HEK293 (cell line): Measurements from ENCODE around the gene CRYBG1.

ENCODE experiments used
- CTCF ChIA-PET: fragments of 350-600 bp; formaldehyde crosslinking; extraction: SDS; loops from one replicate; lab custom pipeline; 2021; ENCODE audit warnings: antibody characterized with exemption; lab: Yijun Ruan, JAX
- POLR2A ChIA-PET: fragments of 300-600 bp; formaldehyde crosslinking; extraction: SDS; loops from one replicate; lab custom pipeline; 2020; ENCODE audit warnings: antibody characterized with exemption, inconsistent platforms; lab: Yijun Ruan, JAX
- H3K27ac ChIP-seq: fragments of 200-500 bp; sonication (Bioruptor generic); 2 replicates; pipeline ENCODE4 v1.5.1; 2014; ENCODE audit warnings: low read depth, low read length, control low read depth, inconsistent platforms; ENCODE audit errors: extremely low read depth
- H3K36me3 ChIP-seq, 2 experiments: fragments of 200-500 bp in 1 of 2; sonication (Bioruptor generic) in 1 of 2; 1 replicate in 1 of 2; 2 replicates in 1 of 2; pipeline ENCODE4 v1.5.1; 2014 to 2017; ENCODE audit warnings: inconsistent platforms in 2 of 2, low read length in 2 of 2; ENCODE audit not compliant: control insufficient read depth in 2 of 2, insufficient read depth in 1 of 2
- H3K4me1 ChIP-seq: fragments of 200-500 bp; sonication (Bioruptor generic); 2 replicates; pipeline ENCODE4 v1.5.1; 2014; ENCODE audit warnings: mild to moderate bottlenecking, low read length, inconsistent platforms; ENCODE audit not compliant: control insufficient read depth, insufficient read depth
- H3K4me3 ChIP-seq: 2 replicates; pipeline ENCODE4 v1.5.1; 2011; ENCODE audit warnings: low read depth, mild to moderate bottlenecking, control low read depth, low read length, moderate library complexity
- H3K9me3 ChIP-seq: fragments of 200-500 bp; sonication (Bioruptor generic); 2 replicates; pipeline ENCODE4 v1.5.1; 2014; ENCODE audit warnings: low read depth, low read length, inconsistent platforms; ENCODE audit not compliant: control insufficient read depth, insufficient read depth
- BCL11B ChIP-seq: fragments of 450-650 bp; formaldehyde crosslinking; IDR thresholded peaks from 2 replicates; pipeline ENCODE4 v1.5.1; 2016; ENCODE audit warnings: low read depth, missing biosample characterization, missing genetic modification characterization
- FEZF1 ChIP-seq: fragments of 450-650 bp; formaldehyde crosslinking; IDR thresholded peaks from 2 replicates; pipeline ENCODE4 v1.5.1; 2016; ENCODE audit warnings: missing biosample characterization, missing genetic modification characterization
- HOXC10 ChIP-seq: sonication (generic); formaldehyde crosslinking; IDR thresholded peaks from 2 replicates; pipeline ENCODE4 v1.8.1; 2023; ENCODE audit warnings: mild to moderate bottlenecking, missing genetic modification reagents
- KLF8 ChIP-seq: fragments of 450-650 bp; formaldehyde crosslinking; IDR thresholded peaks from 2 replicates; pipeline ENCODE4 v1.5.1; 2016; ENCODE audit warnings: missing biosample characterization, missing genetic modification characterization
- MEIS1 ChIP-seq: sonication (generic); formaldehyde crosslinking; IDR thresholded peaks from 2 replicates; pipeline ENCODE4 v1.8.1; 2022; ENCODE audit warnings: missing genetic modification reagents, mild to moderate bottlenecking, borderline replicate concordance
- OSR2 ChIP-seq: fragments of 450-650 bp; formaldehyde crosslinking; IDR thresholded peaks from 2 replicates; pipeline ENCODE4 v1.5.1; 2016; ENCODE audit warnings: missing biosample characterization, missing genetic modification characterization
- PRDM4 ChIP-seq: fragments of 450-650 bp; formaldehyde crosslinking; IDR thresholded peaks from 2 replicates; pipeline ENCODE4 v1.5.1; 2017; ENCODE audit warnings: missing biosample characterization, missing genetic modification characterization
- SETDB1 ChIP-seq: IDR thresholded peaks from one replicate; pipeline ENCODE4 v1.6.1; 2017; ENCODE audit warnings: mild to moderate bottlenecking, low read length, moderate library complexity, mixed read lengths; ENCODE audit not compliant: insufficient read length
- SP7 ChIP-seq: fragments of 450-650 bp; formaldehyde crosslinking; IDR thresholded peaks from 2 replicates; pipeline ENCODE4 v1.5.1; 2016; ENCODE audit warnings: missing biosample characterization, missing genetic modification characterization
- ZBTB48 ChIP-seq: fragments of 450-650 bp; formaldehyde crosslinking; IDR thresholded peaks from 2 replicates; pipeline ENCODE4 v1.5.1; 2016; ENCODE audit warnings: missing biosample characterization, missing genetic modification characterization
- ZNF140 ChIP-seq: fragments of 450-650 bp; formaldehyde crosslinking; IDR thresholded peaks from 2 replicates; pipeline ENCODE4 v1.5.1; 2016; ENCODE audit warnings: missing biosample characterization, missing genetic modification characterization
- ZNF16 ChIP-seq: fragments of 450-650 bp; formaldehyde crosslinking; IDR thresholded peaks from 2 replicates; pipeline ENCODE4 v1.5.1; 2016; ENCODE audit warnings: low read depth, missing biosample characterization, missing genetic modification characterization
- ZNF280D ChIP-seq: fragments of 450-650 bp; formaldehyde crosslinking; IDR thresholded peaks from 2 replicates; pipeline ENCODE4 v1.5.1; 2016; ENCODE audit warnings: missing biosample characterization, missing genetic modification characterization
- ZNF488 ChIP-seq: fragments of 450-650 bp; formaldehyde crosslinking; IDR thresholded peaks from 2 replicates; pipeline ENCODE4 v1.5.1; 2016; ENCODE audit warnings: missing biosample characterization, missing genetic modification characterization
- ZNF549 ChIP-seq: fragments of 450-650 bp; IDR thresholded peaks from 2 replicates; pipeline ENCODE4 v1.5.1; 2018; ENCODE audit warnings: missing biosample characterization, missing genetic modification characterization, mild to moderate bottlenecking, inconsistent platforms, moderate library complexity
- ZNF621 ChIP-seq: fragments of 450-650 bp; formaldehyde crosslinking; IDR thresholded peaks from 2 replicates; pipeline ENCODE4 v1.5.1; 2017; ENCODE audit warnings: missing biosample characterization, missing genetic modification characterization
- ZNF654 ChIP-seq: fragments of 450-650 bp; formaldehyde crosslinking; IDR thresholded peaks from 2 replicates; pipeline ENCODE4 v1.5.1; 2016; ENCODE audit warnings: low read depth, missing biosample characterization, missing genetic modification characterization
- ZNF776 ChIP-seq: fragments of 450-650 bp; formaldehyde crosslinking; IDR thresholded peaks from 2 replicates; pipeline ENCODE4 v1.5.0; 2017; ENCODE audit warnings: missing biosample characterization, missing genetic modification characterization, borderline replicate concordance
- ZNF777 ChIP-seq: fragments of 450-650 bp; formaldehyde crosslinking; IDR thresholded peaks from 2 replicates; pipeline ENCODE4 v1.5.1; 2017; ENCODE audit warnings: missing biosample characterization, missing genetic modification characterization, borderline replicate concordance

The CRYBG1 gene

GRCh38 chr6:106617302-106617701 lies 256.8 kb downstream of the CRYBG1 start:
- CTCF ChIA-PET: interaction anchor here (0.6 to 1.9 kb wide), 7 partner anchors 9 to 380 kb away, joined by 3 to 5 read pairs (median 3); no protein-coding TSS in a partner anchor
- POLR2A ChIA-PET: no interaction called here
- no peak overlapping the region for H3K27ac ChIP-seq
- no peak overlapping the region for H3K4me3 ChIP-seq
- H3K9me3 ChIP-seq: no peaks in the 10 kb centered on the region
- no peak for TF ChIP-seq ZNF140 (tag by site-specific recombination)
- no peak for TF ChIP-seq ZBTB48 (tag by site-specific recombination)
- TF ChIP-seq SETDB1: no peak
- no peak for TF ChIP-seq OSR2 (tag by site-specific recombination)
- TF ChIP-seq ZNF16 (tag by site-specific recombination): no peak
- no peak for TF ChIP-seq ZNF280D (tag by site-specific recombination)
- no peak for TF ChIP-seq SP7 (tag by site-specific recombination)
- TF ChIP-seq ZNF549 (tag by site-specific recombination): no peak
- TF ChIP-seq ZNF776 (tag by site-specific recombination): no peak
- no peak for TF ChIP-seq MEIS1
- TF ChIP-seq ZNF621 (tag by site-specific recombination): no peak
- TF ChIP-seq ZNF488: no peak
- no peak for TF ChIP-seq BCL11B (tag by site-specific recombination)
- no peak for TF ChIP-seq ZNF654 (tag by site-specific recombination)
- TF ChIP-seq KLF8 (tag by site-specific recombination): no peak
- no peak for TF ChIP-seq PRDM4 (tag by site-specific recombination)
- H3K4me1 ChIP-seq: peaks cover 7% of the 10 kb centered on the region; the same call in 1 of the 2 replicates
- H3K36me3 ChIP-seq: peaks cover 0 to 4% of the 10 kb centered on the region in 2 experiments; a peak in 1 of 3 replicates

- ChIA-PET POLR2A (no interaction called here), CTCF (interaction anchor here (0.6 to 2.5 kb wide), 7 partner anchors 8 to 380 kb away, joined by 3 to 17 read pairs (median 3); no protein-coding TSS in a partner anchor)
- Histone ChIP-seq H3K36me3 (peaks cover 0 to 9% of the 10 kb centered on the region in 2 experiments; a peak in 1 of 3 replicates), H3K27ac (no peak overlapping the region), H3K9me3 (no peaks in the 10 kb centered on the region), H3K4me3 (no peak overlapping the region), H3K4me1 (peaks cover 7% of the 10 kb centered on the region; the same call in 1 of the 2 replicates)
- 0 out of 2 replicates have a peak, but pooled peaks have one; percentile 16 for TF ChIP-seq FEZF1 (tag by site-specific recombination)
- no peak for TF ChIP-seq ZNF777
- TF ChIP-seq HOXC10 (CRISPR knock-in tag): no peak
- TF ChIP-seq ZBTB48 (tag by site-specific recombination): no peak
These were observed 257.3 kb downstream of the CRYBG1 start for GRCh38 chr6:106617857-106618256.
